SK-N-MC (cell line): ENCODE results near the gene LARGE1.

Experiments
- EZH2 ChIP-seq: fragments of 200-600 bp; sonication (generic); IDR thresholded peaks from one replicate; pipeline ENCODE4 v1.6.1; 2017; ENCODE audit warnings: antibody characterized with exemption
- FOXP2 ChIP-seq: optimal IDR thresholded peaks from 2 replicates; pipeline ENCODE3; 2011; ENCODE audit warnings: mild to moderate bottlenecking, moderate library complexity; ENCODE audit not compliant: insufficient read depth; ENCODE audit errors: extremely low read length, control extremely low read depth
- POLR2AphosphoS5 ChIP-seq: IDR thresholded peaks from 2 replicates; pipeline ENCODE4 v1.6.1; 2012; ENCODE audit warnings: mild to moderate bottlenecking, low read depth, low read length, borderline replicate concordance

GRCh38 chr22:33865996-33866395 lies 54.3 kb downstream of the LARGE1 start:
- TF ChIP-seq POLR2AphosphoS5 (no peak), EZH2 (no peak), FOXP2 (no peak)
